ENCODE results near the gene MARK1.

GRCh38 chr1:220577926-220578325 is 50.0 kb downstream of the MARK1 start:
- TF ChIP-seq, protein P1, sequence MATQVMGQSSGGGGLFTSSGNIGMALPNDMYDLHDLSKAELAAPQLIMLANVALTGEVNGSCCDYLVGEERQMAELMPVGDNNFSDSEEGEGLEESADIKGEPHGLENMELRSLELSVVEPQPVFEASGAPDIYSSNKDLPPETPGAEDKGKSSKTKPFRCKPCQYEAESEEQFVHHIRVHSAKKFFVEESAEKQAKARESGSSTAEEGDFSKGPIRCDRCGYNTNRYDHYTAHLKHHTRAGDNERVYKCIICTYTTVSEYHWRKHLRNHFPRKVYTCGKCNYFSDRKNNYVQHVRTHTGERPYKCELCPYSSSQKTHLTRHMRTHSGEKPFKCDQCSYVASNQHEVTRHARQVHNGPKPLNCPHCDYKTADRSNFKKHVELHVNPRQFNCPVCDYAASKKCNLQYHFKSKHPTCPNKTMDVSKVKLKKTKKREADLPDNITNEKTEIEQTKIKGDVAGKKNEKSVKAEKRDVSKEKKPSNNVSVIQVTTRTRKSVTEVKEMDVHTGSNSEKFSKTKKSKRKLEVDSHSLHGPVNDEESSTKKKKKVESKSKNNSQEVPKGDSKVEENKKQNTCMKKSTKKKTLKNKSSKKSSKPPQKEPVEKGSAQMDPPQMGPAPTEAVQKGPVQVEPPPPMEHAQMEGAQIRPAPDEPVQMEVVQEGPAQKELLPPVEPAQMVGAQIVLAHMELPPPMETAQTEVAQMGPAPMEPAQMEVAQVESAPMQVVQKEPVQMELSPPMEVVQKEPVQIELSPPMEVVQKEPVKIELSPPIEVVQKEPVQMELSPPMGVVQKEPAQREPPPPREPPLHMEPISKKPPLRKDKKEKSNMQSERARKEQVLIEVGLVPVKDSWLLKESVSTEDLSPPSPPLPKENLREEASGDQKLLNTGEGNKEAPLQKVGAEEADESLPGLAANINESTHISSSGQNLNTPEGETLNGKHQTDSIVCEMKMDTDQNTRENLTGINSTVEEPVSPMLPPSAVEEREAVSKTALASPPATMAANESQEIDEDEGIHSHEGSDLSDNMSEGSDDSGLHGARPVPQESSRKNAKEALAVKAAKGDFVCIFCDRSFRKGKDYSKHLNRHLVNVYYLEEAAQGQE (IDR thresholded peaks at IDR 0.05; ENCODE audit: low read depth), result no peak
- TF ChIP-seq RAD21 (IDR thresholded peaks at IDR 0.05; ENCODE audit: low read depth) (no peak), MAX (IDR thresholded peaks at IDR 0.05) (no peak), ZBTB7A (IDR thresholded peaks at IDR 0.05; ENCODE audit: low read depth) (no peak), NFIC (IDR thresholded peaks at IDR 0.05) (no peak), YY1 (IDR thresholded peaks at IDR 0.05; ENCODE audit: low read depth) (no peak), FOXM1 (IDR thresholded peaks at IDR 0.05; ENCODE audit: borderline replicate concordance, low read depth) (no peak), TEAD4 (IDR thresholded peaks at IDR 0.05) (no peak), TAF1 (IDR thresholded peaks at IDR 0.05; ENCODE audit: low read depth) (no peak), CEBPB (IDR thresholded peaks at IDR 0.05) (no peak), USF1 (IDR thresholded peaks at IDR 0.05) (no peak), EGR1 (IDR thresholded peaks at IDR 0.05) (no peak), EP300 (IDR thresholded peaks at IDR 0.05; ENCODE audit: borderline replicate concordance) (no peak), CREB1 (IDR thresholded peaks at IDR 0.05; ENCODE audit: low read depth) (no peak)

Data from Ishikawa (cell line).